ENCODE results near the gene TLE4. TPM values are rescaled to one million over a fixed set of nuclear protein-coding genes. Genes with fewer than 3 reads are reported as not detected.
"Not testable (repeated sequence)": the region's sequence is repeated elsewhere in the genome, so short reads cannot be mapped to it uniquely, and the experiment has no call there.

Gene TLE4
- total RNA-seq, result 10 to 100 TPM; 11.8 to 15.5 TPM

DNA sequence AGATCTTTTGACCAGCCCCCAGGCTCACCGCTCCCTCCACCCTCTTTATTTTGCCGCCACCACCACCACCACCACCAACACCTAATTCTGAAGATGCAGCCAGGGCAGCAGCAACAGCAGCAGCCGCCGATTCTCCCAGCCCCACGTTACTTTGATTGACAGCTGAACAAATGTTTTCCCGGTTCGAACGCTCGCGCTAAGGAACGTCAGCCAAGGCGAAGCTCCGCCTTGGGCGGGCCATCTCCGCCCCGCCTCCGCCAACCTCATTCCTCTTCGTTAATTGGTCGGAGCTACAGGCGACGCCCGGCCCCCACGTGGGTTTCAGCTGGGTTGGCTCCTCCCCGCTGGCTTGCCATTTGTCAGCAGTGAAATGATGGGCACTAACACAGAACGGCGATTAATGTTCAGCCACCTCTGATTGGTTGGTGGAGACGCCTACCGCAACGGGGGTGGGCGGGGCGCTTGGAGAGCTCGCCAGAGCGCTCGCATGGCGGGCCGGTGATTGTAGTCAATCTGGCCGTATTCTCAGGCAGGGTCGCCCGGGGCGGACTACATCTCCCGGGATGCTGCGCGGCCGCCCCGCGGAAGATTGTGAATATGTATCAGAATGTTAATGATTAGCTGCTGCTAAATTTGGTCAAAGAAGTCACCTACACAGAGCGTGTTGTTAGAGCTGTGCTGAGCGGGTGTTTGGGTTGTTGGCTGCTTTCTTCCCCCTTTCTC, at the start of gene TLE4:
Gene TLE4 (plus strand): TSS at position 657 of the 723 bp plus-strand sequence. CDS start 826 bp downstream, outside the sequence.
- ATAC-seq (peak; percentile 90), DNase-seq (peak; percentile 100)
- intact Hi-C loops (cut with DNase I, micrococcal nuclease), result loop anchor here (1.0 to 10.0 kb wide), 14 partner anchors 11 to 1537 kb away; partner anchors contain the start of genes PSAT1 (in 2 of the 2), CEP78 (in 1 of the 2) and GNAQ (in 1 of the 2)
- Mint-ChIP-seq H3K36me3 (ENCODE audit: low read depth) (peaks cover 11% of the 10 kb centered on the region), H3K4me1 (peaks cover 31% of the 10 kb centered on the region), H3K27me3 (peaks cover 12% of the 10 kb centered on the region), H3K27ac (peak within 1 kb of the TSS; percentile 58), H3K4me3 (no peak within 1 kb of the TSS), H3K9me3 (ENCODE audit: low read depth) (no peaks in the 10 kb centered on the region)
- ChIA-PET CTCF (interaction anchor here (0.8 to 1.4 kb wide), 3 partner anchors 12 to 27 kb away, joined by 3 to 4 read pairs (median 4); no protein-coding TSS in a partner anchor), POLR2A (interaction anchor here (0.5 to 1.3 kb wide), 8 partner anchors 11 to 169 kb away, joined by 3 to 14 read pairs (median 6); no protein-coding TSS in a partner anchor)

DNA sequence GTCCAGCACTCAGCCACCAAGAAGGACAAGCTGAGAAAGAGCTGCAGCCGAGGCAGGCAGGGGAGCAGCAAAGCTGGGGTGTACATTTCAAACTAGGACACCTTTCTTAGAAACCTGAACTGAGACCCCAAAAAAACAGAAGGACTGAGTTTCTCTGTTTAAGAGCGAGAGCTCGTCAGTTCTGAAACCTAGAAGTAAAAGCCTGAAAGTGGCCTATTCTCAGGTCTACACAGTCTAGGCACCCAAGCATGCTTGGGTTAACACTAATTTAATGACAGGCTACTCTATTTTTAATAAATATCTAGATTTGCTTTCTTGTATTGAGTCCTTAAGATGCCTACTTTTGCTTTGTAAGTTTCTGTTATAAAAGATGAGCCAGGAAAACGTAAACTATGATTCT, 49.0 kb upstream of the TLE4 start:
- Mint-ChIP-seq H3K27ac (no peak overlapping the region), H3K36me3 (ENCODE audit: low read depth) (no peaks in the 10 kb centered on the region), H3K4me1 (peaks cover 2% of the 10 kb centered on the region), H3K27me3 (no peaks in the 10 kb centered on the region), H3K9me3 (ENCODE audit: low read depth) (no peaks in the 10 kb centered on the region), H3K4me3 (no peak overlapping the region)
- intact Hi-C loops (cut with DNase I, micrococcal nuclease), result no loop called here
- CTCF ChIA-PET, result no interaction called here
- POLR2A ChIA-PET, result no interaction called here
- no peak for DNase-seq
- ATAC-seq, result no peak

DNA sequence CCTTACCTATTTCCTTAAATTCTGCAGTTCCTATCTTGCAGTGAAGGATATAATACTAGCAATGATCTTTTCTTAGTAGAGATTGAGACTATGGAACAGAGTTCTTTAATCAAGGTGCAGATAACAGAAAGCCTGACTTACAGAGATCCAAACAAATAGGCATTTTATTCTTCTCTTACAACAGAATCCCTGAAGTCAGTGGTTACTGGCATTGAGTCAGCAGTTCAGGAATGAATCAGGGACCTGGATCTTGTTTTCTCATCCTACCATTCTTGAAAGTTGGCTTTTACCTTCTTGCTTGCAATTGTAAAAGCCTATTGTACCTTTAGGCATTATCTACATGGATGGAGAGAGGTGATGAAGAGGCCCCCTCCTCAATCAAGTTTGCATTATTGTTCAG, 47.5 kb upstream of the TLE4 start:
- intact Hi-C loops (cut with DNase I, micrococcal nuclease), result no loop called here
- ChIA-PET POLR2A (no interaction called here), CTCF (no interaction called here)
- no peak for ATAC-seq
- Mint-ChIP-seq H3K27ac (no peak overlapping the region), H3K4me3 (no peak overlapping the region), H3K36me3 (ENCODE audit: low read depth) (no peaks in the 10 kb centered on the region), H3K27me3 (no peaks in the 10 kb centered on the region), H3K4me1 (peaks cover 2% of the 10 kb centered on the region), H3K9me3 (ENCODE audit: low read depth) (no peaks in the 10 kb centered on the region)
- DNase-seq, result no peak

DNA sequence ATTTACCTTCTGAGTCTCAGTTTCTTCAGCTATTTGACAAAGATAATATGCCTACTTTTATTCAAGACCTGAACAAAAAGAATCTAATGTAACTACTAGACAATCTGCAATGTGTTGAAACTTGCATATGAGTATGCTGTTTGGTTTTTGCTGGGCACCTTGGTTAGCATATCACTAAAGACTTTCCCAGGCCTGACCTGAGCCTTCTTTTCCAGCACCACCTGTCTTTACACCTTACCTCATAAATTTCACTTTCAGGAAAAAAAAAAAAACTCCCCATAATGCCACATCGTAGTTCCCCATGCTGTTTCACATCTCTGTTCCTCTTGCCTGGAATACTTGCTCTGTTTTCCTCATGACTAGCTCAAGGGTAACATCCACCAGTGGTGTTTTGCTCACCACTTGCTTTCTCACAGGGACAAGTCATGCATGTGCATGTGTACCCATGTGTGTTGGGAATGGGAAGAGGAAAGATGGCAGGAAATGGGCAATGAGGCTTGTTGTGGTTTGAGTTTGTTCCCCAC, 45.6 kb upstream of the TLE4 start:
- Mint-ChIP-seq H3K9me3 (ENCODE audit: low read depth) (no peaks in the 10 kb centered on the region), H3K4me3 (no peak overlapping the region), H3K27me3 (no peaks in the 10 kb centered on the region), H3K36me3 (ENCODE audit: low read depth) (no peaks in the 10 kb centered on the region), H3K4me1 (peaks cover 2% of the 10 kb centered on the region), H3K27ac (no peak overlapping the region)
- CTCF ChIA-PET, result no interaction called here
- intact Hi-C loops (cut with DNase I, micrococcal nuclease), result no loop called here
- DNase-seq (no peak), ATAC-seq (no peak)
- POLR2A ChIA-PET, result no interaction called here

DNA sequence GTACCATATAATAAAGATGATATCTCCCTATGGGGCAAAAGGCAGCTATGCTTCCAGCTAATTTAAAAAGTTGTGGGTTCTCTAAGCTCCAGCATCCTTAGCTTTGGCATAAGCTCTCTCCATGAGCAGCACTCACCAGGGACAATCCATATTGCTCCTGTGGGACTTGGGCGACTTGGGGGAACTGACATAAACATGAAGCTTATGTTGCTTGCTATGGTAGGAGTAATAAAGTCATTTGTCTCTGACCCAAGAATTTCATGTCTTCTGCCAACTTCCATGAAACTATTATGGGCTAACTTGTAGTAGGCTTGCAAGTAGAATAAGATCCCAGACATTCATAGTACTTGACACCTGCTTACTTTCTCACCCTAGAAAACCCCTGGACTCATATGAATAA, 36.2 kb upstream of the TLE4 start:
- H3K9me3 Mint-ChIP-seq (ENCODE audit: low read depth), result no peaks in the 10 kb centered on the region
- ChIA-PET CTCF (no interaction called here), POLR2A (no interaction called here)
- no peak overlapping the region for H3K4me3 Mint-ChIP-seq
- DNase-seq (no peak), ATAC-seq (no peak)
- H3K27me3 Mint-ChIP-seq, result peaks cover 4% of the 10 kb centered on the region
- no peaks in the 10 kb centered on the region for H3K36me3 Mint-ChIP-seq (ENCODE audit: low read depth)
- no peak overlapping the region for H3K27ac Mint-ChIP-seq
- intact Hi-C loops (cut with DNase I, micrococcal nuclease), result no loop called here
- no peaks in the 10 kb centered on the region for H3K4me1 Mint-ChIP-seq

DNA sequence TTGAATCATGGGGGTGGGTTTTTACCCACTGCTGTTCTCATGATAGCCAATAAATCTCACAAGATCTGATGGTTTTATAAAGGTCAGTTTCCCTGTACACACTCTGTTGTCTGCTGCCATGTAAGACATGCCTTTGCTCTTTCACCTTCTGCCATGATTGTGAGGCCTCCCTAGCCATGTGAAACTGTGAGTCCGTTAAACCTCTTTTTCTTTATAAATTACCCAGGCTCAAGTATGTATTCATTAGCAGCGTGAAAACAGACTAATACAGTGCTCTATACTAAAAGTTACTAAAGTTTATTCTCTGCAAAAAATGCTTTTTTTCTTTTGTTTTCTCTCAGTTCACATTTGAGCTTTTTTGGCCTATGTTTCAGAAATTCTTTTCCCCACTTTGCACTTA, 33.9 kb upstream of the TLE4 start:
- Mint-ChIP-seq H3K9me3 (ENCODE audit: low read depth) (no peaks in the 10 kb centered on the region), H3K27ac (no peak overlapping the region), H3K27me3 (peaks cover 5% of the 10 kb centered on the region), H3K4me1 (peaks cover 2% of the 10 kb centered on the region), H3K36me3 (ENCODE audit: low read depth) (no peaks in the 10 kb centered on the region), H3K4me3 (no peak overlapping the region)
- ChIA-PET CTCF (interaction anchor here (1.4 kb wide), 1 partner anchor 12 kb away, joined by 3 read pairs; no protein-coding TSS in a partner anchor), POLR2A (no interaction called here)
- DNase-seq (no peak), ATAC-seq (no peak)
- intact Hi-C loops (cut with DNase I, micrococcal nuclease), result no loop called here

DNA sequence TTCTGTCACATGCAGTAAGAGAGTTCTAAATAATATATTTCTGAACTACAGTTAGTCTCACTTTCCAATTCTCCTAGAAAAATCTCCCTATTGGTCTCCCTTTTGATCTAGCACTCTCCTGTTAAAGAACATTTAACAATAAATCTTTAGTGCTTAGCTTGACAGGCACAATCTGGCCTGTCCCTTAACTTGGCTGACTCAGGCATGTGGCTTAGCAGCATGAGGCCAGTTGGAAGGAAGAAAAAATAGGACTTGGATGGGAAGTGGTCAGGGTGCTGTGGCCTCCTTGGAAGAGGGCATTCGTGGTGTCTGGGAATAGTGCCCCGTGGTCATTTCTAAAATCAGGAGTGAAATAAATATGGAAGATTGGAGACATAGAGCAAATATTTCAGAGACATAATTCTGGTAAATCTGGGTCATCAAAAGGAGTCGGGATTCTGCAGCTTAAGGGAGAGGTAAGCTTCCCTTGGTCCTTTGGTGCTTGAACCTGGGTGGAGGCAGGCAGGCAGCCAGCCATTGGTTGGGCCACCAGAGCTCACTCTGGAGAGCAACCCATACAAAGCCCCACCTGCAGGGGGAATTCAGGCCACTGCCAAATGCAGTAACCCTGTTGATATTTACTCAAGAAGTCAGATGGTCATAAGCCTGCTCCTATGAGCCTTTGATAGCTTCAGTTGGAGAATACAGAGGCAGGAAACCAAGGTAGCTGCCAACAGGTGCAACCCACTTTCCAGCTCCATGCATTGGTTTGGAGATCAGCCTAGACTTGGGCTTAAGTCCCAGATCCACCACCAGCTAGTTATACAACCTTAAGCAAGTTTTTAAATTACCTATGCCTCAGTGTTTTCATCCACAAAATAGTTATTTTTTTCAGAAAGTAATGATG, 28.8 kb upstream of the TLE4 start:
- peak overlapping the region; percentile 34 for H3K27ac Mint-ChIP-seq
- no peak overlapping the region for H3K4me3 Mint-ChIP-seq
- intact Hi-C loops (cut with DNase I, micrococcal nuclease), result loop anchor here in 1 of 2 experiments (5.0 kb wide), 1 partner anchor 66 kb away; no protein-coding TSS in a partner anchor
- CTCF ChIA-PET, result interaction anchor here (1.2 to 1.5 kb wide), 2 partner anchors 10 to 14 kb away, joined by 3 to 4 read pairs; no protein-coding TSS in a partner anchor
- POLR2A ChIA-PET, result no interaction called here
- peaks cover 24% of the 10 kb centered on the region for H3K4me1 Mint-ChIP-seq
- peaks cover 6% of the 10 kb centered on the region for H3K9me3 Mint-ChIP-seq (ENCODE audit: low read depth)
- no peaks in the 10 kb centered on the region for H3K36me3 Mint-ChIP-seq (ENCODE audit: low read depth)
- peaks cover 9% of the 10 kb centered on the region for H3K27me3 Mint-ChIP-seq
- no peak for ATAC-seq
- DNase-seq, result peak; percentile 9

DNA sequence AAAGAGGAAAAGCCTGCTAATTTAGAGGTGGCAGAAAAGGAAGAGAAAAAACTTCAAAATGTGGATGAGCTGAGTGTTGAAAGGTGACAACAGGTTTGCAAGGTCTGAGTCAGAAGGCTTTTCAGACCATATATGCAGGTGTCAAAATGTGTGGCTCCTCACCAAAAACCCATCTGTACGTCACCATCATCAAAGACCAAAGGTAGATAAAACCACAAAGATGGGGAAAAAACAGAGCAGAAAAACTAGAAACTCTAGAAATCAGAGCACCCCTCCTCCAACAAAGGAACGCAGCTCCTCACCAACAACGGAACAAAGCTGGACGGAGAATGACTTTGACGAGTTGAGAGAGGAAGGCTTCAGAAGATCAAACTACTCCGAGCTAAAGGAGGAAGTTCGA, 27.4 kb upstream of the TLE4 start:
- ATAC-seq (peak; percentile 98), DNase-seq (peak; percentile 54)
- H3K27ac Mint-ChIP-seq, result peak overlapping the region; percentile 45
- H3K27me3 Mint-ChIP-seq; H3K36me3 Mint-ChIP-seq (ENCODE audit: low read depth); H3K9me3 Mint-ChIP-seq (ENCODE audit: low read depth): not testable (repeated sequence)
- H3K4me3 Mint-ChIP-seq, result peak overlapping the region; percentile 38
- ChIA-PET CTCF (interaction anchor here (0.7 to 1.5 kb wide), 4 partner anchors 13 to 83 kb away, joined by 3 to 4 read pairs (median 4); partner anchors contain the start of gene TLE4), POLR2A (interaction anchor here (0.6 to 1.2 kb wide), 2 partner anchors 28 to 99 kb away, joined by 4 to 13 read pairs; partner anchors contain the start of gene TLE4)
- intact Hi-C loops (cut with DNase I, micrococcal nuclease), result loop anchor here (1.0 to 5.0 kb wide), 2 partner anchors 27 to 67 kb away; partner anchors contain the start of gene TLE4 (in 2 of the 2)
- peaks cover 24% of the 10 kb centered on the region for H3K4me1 Mint-ChIP-seq

DNA sequence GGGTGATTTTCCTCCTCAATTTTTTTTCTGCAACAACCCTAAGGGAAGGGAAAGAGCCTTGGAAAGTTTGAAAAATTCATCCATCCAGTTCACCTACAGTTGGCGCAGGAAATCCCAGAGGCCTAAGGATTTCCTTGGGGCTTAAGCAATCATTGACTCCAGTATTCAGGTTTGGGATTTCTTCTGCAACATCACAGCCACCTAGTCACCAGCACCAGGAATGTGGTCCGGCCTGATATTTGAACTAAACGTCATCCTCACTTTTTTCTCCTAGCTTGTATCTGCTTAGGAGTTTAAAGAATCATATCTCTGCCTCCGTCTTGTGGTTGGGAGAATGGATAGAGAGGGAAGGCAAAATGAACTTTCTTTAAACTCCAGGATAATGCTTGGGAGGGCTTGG, 20.2 kb upstream of the TLE4 start:
- Mint-ChIP-seq H3K27ac (no peak overlapping the region), H3K4me3 (no peak overlapping the region), H3K4me1 (no peaks in the 10 kb centered on the region), H3K27me3 (peaks cover under 1% of the 10 kb centered on the region), H3K9me3 (ENCODE audit: low read depth) (peaks cover 3% of the 10 kb centered on the region), H3K36me3 (ENCODE audit: low read depth) (no peaks in the 10 kb centered on the region)
- no peak for DNase-seq
- POLR2A ChIA-PET, result no interaction called here
- no peak for ATAC-seq
- intact Hi-C loops (cut with DNase I, micrococcal nuclease), result no loop called here
- CTCF ChIA-PET, result interaction anchor here (0.9 kb wide), 1 partner anchor 16 kb away, joined by 3 read pairs; no protein-coding TSS in a partner anchor

DNA sequence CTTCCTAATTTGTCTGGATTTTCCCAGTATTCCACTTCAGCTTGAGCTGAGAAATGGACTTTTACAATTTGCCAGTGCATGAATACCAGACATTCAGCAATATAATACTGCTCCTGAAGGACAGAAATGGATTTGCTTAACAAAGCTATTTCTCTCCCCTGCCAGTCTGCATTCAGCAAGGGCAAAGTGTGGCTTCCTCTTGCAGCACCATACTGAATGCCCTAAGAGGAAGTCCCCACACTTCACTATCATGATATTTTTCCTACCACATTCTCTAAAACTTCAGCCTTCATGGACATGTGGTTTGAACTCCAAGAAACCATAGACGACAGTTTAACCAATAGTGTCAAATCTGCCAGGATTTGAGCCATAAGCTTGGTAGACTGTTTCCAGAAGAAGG, 19.8 kb upstream of the TLE4 start:
- Mint-ChIP-seq H3K4me1 (no peaks in the 10 kb centered on the region), H3K4me3 (no peak overlapping the region), H3K36me3 (ENCODE audit: low read depth) (no peaks in the 10 kb centered on the region), H3K27me3 (no peaks in the 10 kb centered on the region), H3K9me3 (ENCODE audit: low read depth) (peaks cover 3% of the 10 kb centered on the region), H3K27ac (no peak overlapping the region)
- CTCF ChIA-PET, result interaction anchor here (0.9 kb wide), 1 partner anchor 16 kb away, joined by 3 read pairs; no protein-coding TSS in a partner anchor
- intact Hi-C loops (cut with DNase I, micrococcal nuclease), result no loop called here
- POLR2A ChIA-PET, result no interaction called here
- ATAC-seq, result no peak
- no peak for DNase-seq

DNA sequence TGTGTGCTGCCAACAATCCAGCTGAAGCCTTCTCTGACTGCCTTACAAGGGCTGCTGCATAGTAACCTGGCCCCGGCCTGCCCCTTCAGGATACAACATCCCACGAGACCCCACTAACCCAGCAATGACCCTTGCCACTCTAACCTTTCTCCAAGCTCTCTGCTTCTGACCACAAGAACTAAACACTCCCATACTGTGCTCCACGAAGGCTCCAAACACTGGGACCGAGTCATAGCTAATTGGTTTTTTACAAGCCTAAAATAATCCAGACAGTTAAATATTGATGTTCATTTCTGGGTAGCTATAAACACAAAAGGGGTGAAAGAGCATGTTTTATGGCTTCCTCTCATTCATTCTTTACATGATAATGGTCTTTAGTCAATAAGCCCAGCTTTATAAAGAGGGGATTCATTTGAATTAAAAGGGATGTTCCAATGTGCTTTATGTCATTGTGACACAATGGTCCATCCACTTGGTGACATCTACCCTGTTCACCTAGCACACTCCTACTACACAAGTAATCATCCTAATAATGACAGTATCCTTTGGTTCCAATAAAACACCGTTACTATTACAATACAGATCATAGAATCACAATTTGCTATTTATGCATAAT, 16.2 kb upstream of the TLE4 start:
- ChIA-PET POLR2A (no interaction called here), CTCF (no interaction called here)
- Mint-ChIP-seq H3K36me3 (ENCODE audit: low read depth) (no peaks in the 10 kb centered on the region), H3K9me3 (ENCODE audit: low read depth) (no peaks in the 10 kb centered on the region), H3K4me3 (no peak overlapping the region), H3K4me1 (no peaks in the 10 kb centered on the region), H3K27me3 (no peaks in the 10 kb centered on the region), H3K27ac (no peak overlapping the region)
- ATAC-seq, result no peak
- intact Hi-C loops (cut with DNase I, micrococcal nuclease), result no loop called here
- DNase-seq, result no peak

Data from activated CD4-positive, alpha-beta T cell treated with anti-CD3 and anti-CD28 coated beads for 36 hours (primary cell).